Mucosa of descending colon (tissue), 3 donors: ENCODE measurements around the gene TMEM255B. TPM values are rescaled to one million over a fixed set of nuclear protein-coding genes. Genes with fewer than 3 reads are reported as not detected.
A peak's percentile ranks its signal among the peaks of the same experiment; 100 is the strongest.
"Not testable (repeated sequence)": the region's sequence is repeated elsewhere in the genome, so short reads cannot be mapped to it uniquely, and the experiment has no call there.

Experiments
- ATAC-seq: fragments of 200-7000 bp; cut with Tn5 transposase; one replicate; pipeline ENCODE4 v1.9.1; 2020; ENCODE audit warnings: mild to moderate bottlenecking, moderate library complexity
- DNase-seq, 3 donors: peaks; one replicate each; pipeline ENCODE4 v3.0.0-alpha.2; 2020
- H3K36me3 ChIP-seq: fragments of 200-600 bp; one replicate; pipeline ENCODE4 v1.8.0; 2021; ENCODE audit warnings: low read depth, mild to moderate bottlenecking
- H3K4me1 ChIP-seq: fragments of 200-600 bp; one replicate; pipeline ENCODE4 v1.8.0; 2021; ENCODE audit warnings: low read depth, mild to moderate bottlenecking
- H3K4me3 ChIP-seq: fragments of 200-600 bp; one replicate; pipeline ENCODE4 v1.8.0; 2021; ENCODE audit warnings: mild to moderate bottlenecking
- H3K9me3 ChIP-seq: fragments of 200-600 bp; one replicate; pipeline ENCODE4 v1.8.0; 2021; ENCODE audit warnings: mild to moderate bottlenecking
- CTCF ChIP-seq: fragments of 200-600 bp; IDR thresholded peaks from one replicate; pipeline ENCODE4 v1.8.0; 2022; ENCODE audit warnings: antibody characterized with exemption, mild to moderate bottlenecking
- intact Hi-C, 2 donors: fragments of 100-400 bp; cut with DNase I in 1 of 2; cut with micrococcal nuclease in 1 of 2; formaldehyde crosslinking; loops; one replicate each; pipeline versions ENCODE4 v1.11.0 to v1.11.1; 2022; cut with DNase I, micrococcal nuclease
- total RNA-seq, 3 donors: library from RNA; stranded (reverse); fragmentation: NEBNext Ultra II Directional in 2 of 3; extraction: Animal tissue kit (Norgen Biotek cat#: 25700) in 2 of 3; gene quantifications; one replicate each; pipeline versions ENCODE4 v1.2.1 to v1.2.4, GENCODE V29; 2021 to 2023
- donor health status: DM: no; HTN: no; CAD: no; lungs with moderate emphysema.
- donor health status: DM: no; HTN: no; CAD: no.
- donor health status: DM: no; HTN: yes; CAD: no.

TMEM255B gene
- total RNA-seq, 3 donors from 2014 or later, result 2.9 to 6.6 (median 6.3) TPM

- Histone ChIP-seq H3K9me3 (no peaks in the 10 kb centered on the region), H3K4me3 (no peak overlapping the region), H3K36me3 (no peaks in the 10 kb centered on the region), H3K4me1 (no peaks in the 10 kb centered on the region)
- ATAC-seq (no peak), DNase-seq (no peak)
- no peak for TF ChIP-seq CTCF
- intact Hi-C loops, result no loop called here
Observed at GRCh38 chr13:113823771-113824170, 64.7 kb downstream of the TMEM255B start.

GRCh38 chr13:113825841-113826240 lies 66.8 kb downstream of the TMEM255B start:
- DNase-seq (no peak), ATAC-seq (no peak)
- no peak for TF ChIP-seq CTCF
- no peaks in the 10 kb centered on the region for H3K4me1 ChIP-seq
- H3K36me3 ChIP-seq, result no peaks in the 10 kb centered on the region
- no peaks in the 10 kb centered on the region for H3K9me3 ChIP-seq
- intact Hi-C loops, result no loop called here
- H3K4me3 ChIP-seq, result no peak overlapping the region

- DNase-seq, ATAC-seq, H3K4me1 ChIP-seq, intact Hi-C loops, H3K4me3 ChIP-seq, H3K9me3 ChIP-seq, H3K36me3 ChIP-seq: not testable (repeated sequence)
Observed at GRCh38 chr13:113826446-113826845, 67.4 kb downstream of the TMEM255B start.

GRCh38 chr13:113827021-113827420 lies 68.0 kb downstream of the TMEM255B start:
- H3K4me1 ChIP-seq, result no peaks in the 10 kb centered on the region
- H3K4me3 ChIP-seq, result no peak overlapping the region
- H3K36me3 ChIP-seq, result no peaks in the 10 kb centered on the region
- no peak for ATAC-seq
- H3K9me3 ChIP-seq, result no peaks in the 10 kb centered on the region
- no peak for TF ChIP-seq CTCF
- intact Hi-C loops, result no loop called here
- DNase-seq, result no peak

GRCh38 chr13:113828282-113828825 lies 69.3 kb downstream of the TMEM255B start:
- ATAC-seq (peak; percentile 64), DNase-seq (peak in 1 of 3 donors; percentile 38)
- H3K4me3 ChIP-seq, result no peak overlapping the region
- TF ChIP-seq CTCF, result no peak
- H3K4me1 ChIP-seq, result no peaks in the 10 kb centered on the region
- no peaks in the 10 kb centered on the region for H3K9me3 ChIP-seq
- intact Hi-C loops, result no loop called here
- H3K36me3 ChIP-seq, result no peaks in the 10 kb centered on the region

GRCh38 chr13:113830426-113830950 lies 71.5 kb downstream of the TMEM255B start:
- ATAC-seq, H3K36me3 ChIP-seq, H3K4me1 ChIP-seq, H3K9me3 ChIP-seq, H3K4me3 ChIP-seq, intact Hi-C loops: not testable (repeated sequence)
- peak in 1 of 3 donors; percentile 7 for DNase-seq

GRCh38 chr13:113831061-113831460 lies 72.0 kb downstream of the TMEM255B start:
- intact Hi-C loops, result no loop called here
- DNase-seq, result peak in 1 of 3 donors; percentile 45
- Histone ChIP-seq H3K36me3 (no peaks in the 10 kb centered on the region), H3K9me3 (no peaks in the 10 kb centered on the region), H3K4me3 (no peak overlapping the region), H3K4me1 (no peaks in the 10 kb centered on the region)
- ATAC-seq, result no peak
- no peak for TF ChIP-seq CTCF
